CD4-positive, alpha-beta memory T cell (primary cell): Measurements from ENCODE around the gene ZNF592. TPM values are rescaled to one million over a fixed set of nuclear protein-coding genes. Genes with fewer than 3 reads are reported as not detected.
A peak's percentile ranks its signal among the peaks of the same experiment; 100 is the strongest.
"Not testable (repeated sequence)": the region's sequence is repeated elsewhere in the genome, so short reads cannot be mapped to it uniquely, and the experiment has no call there.

Experiments used
- CTCF ChIA-PET: fragments of 350-600 bp; sonication (Branson Sonifier 250); formaldehyde crosslinking; loops from one replicate; lab custom pipeline; 2021; ENCODE audit warnings: inconsistent platforms; ENCODE audit not compliant: partially characterized antibody; lab: Charles Lee
- POLR2A ChIA-PET: fragments of 350-600 bp; sonication (Branson Sonifier 250); formaldehyde crosslinking; loops from one replicate; lab custom pipeline; 2021; ENCODE audit not compliant: partially characterized antibody; lab: Charles Lee
- DNase-seq, 5 donors: peaks; one replicate each; pipeline versions ENCODE4 v3.0.0 to v3.0.0-alpha.2; 2020 to 2022; ENCODE audit warnings: mixed read lengths in 1 of 5
- H3K27ac ChIP-seq: one replicate; pipeline ENCODE4 v1.7.0; 2013; ENCODE audit warnings: low read depth, low read length
- H3K27me3 ChIP-seq: 2 replicates; pipeline ENCODE4 v1.7.0; 2013; ENCODE audit warnings: mild to moderate bottlenecking, low read length, moderate library complexity; ENCODE audit not compliant: insufficient read depth
- H3K36me3 ChIP-seq: 2 replicates; pipeline ENCODE4 v1.7.0; 2013; ENCODE audit warnings: mild to moderate bottlenecking, low read length, moderate library complexity; ENCODE audit not compliant: insufficient read depth
- H3K4me1 ChIP-seq: 2 replicates; pipeline ENCODE4 v1.7.0; 2013; ENCODE audit warnings: mild to moderate bottlenecking, low read length, moderate library complexity; ENCODE audit not compliant: insufficient read depth
- H3K4me3 ChIP-seq, 2 donors: one replicate each; pipeline ENCODE4 v1.7.0; 2013; ENCODE audit warnings: low read length in 2 of 2, mild to moderate bottlenecking in 1 of 2
- H3K9me3 ChIP-seq, 2 donors: one replicate each; pipeline ENCODE4 v1.7.0; 2013; ENCODE audit warnings: low read length in 2 of 2, control low read depth in 1 of 2; ENCODE audit not compliant: control insufficient read depth in 1 of 2
- H3K27ac Mint-ChIP-seq, 7 donors: one replicate each; pipeline ENCODE4 v1.8.0; 2020 to 2021; ENCODE audit warnings: mixed read lengths in 7 of 7, mild to moderate bottlenecking in 6 of 7, inconsistent platforms in 3 of 7, moderate library complexity in 3 of 7
- H3K27me3 Mint-ChIP-seq, 2 donors: one replicate each; pipeline ENCODE4 v1.8.0; 2020 to 2021; ENCODE audit warnings: mixed read lengths in 2 of 2
- H3K36me3 Mint-ChIP-seq, 2 donors: one replicate each; pipeline ENCODE4 v1.8.0; 2020 to 2021; ENCODE audit warnings: mixed read lengths in 2 of 2, inconsistent platforms in 1 of 2, mild to moderate bottlenecking in 1 of 2
- H3K4me1 Mint-ChIP-seq, 4 donors: one replicate each; pipeline ENCODE4 v1.8.0; 2020 to 2021; ENCODE audit warnings: mixed read lengths in 4 of 4, mild to moderate bottlenecking in 1 of 4
- H3K4me3 Mint-ChIP-seq, 8 donors: one replicate each; pipeline ENCODE4 v1.8.0; 2020 to 2021; ENCODE audit warnings: mixed read lengths in 8 of 8, mild to moderate bottlenecking in 7 of 8, moderate library complexity in 6 of 8, inconsistent platforms in 3 of 8
- H3K9me3 Mint-ChIP-seq, 8 donors: one replicate each; pipeline ENCODE4 v1.8.0; 2020 to 2021; ENCODE audit warnings: mixed read lengths in 8 of 8, mild to moderate bottlenecking in 5 of 8, inconsistent platforms in 3 of 8, moderate library complexity in 1 of 8
- intact Hi-C: fragments of 100-400 bp; cut with micrococcal nuclease; formaldehyde crosslinking; loops from one replicate; pipeline ENCODE4 v1.15.1; 2023
- polyA plus RNA-seq, 2 donors: library from polyadenylated mRNA; unstranded; fragments of 300-500 nt; fragmentation: Illumina TruSeq; gene quantifications; one replicate each; pipeline ENCODE4 v1.2.3, GENCODE V29; 2021
- total RNA-seq, 2 experiments: library from RNA; stranded (reverse); gene quantifications; one replicate each; pipeline ENCODE4 v1.2.3, GENCODE V29; 2021

ZNF592 gene
- total and polyA plus RNA-seq, 4 experiments from 2014 or later = 1.7 to 42.6 (median 27.1) TPM

DNA sequence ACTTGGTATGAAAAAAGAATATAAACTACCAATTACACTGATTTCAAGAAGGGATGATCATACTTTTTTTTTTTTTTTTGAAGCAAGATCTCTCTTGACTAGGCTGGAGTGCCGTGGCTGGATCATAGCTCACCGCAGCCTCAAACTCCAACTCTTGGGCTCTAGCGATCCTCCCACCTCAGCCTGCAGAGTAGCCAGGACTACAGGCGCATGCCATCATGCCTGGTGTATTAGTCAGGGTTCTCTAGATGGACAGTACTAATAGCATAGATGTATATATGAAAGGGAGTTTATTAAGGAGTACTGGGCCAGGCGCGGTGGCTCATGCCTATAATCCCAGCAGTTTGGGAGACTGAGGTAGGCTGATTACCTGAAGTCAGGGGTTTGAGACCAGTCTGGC is 21.0 kb upstream of the ZNF592 start:
- ChIA-PET POLR2A (interaction anchor here (5.2 to 15.2 kb wide), 3 partner anchors 6 to 19 kb away, joined by 123 to 598 read pairs (median 522); partner anchors contain the start of genes SEC11A and ZNF592), CTCF (interaction anchor here (0.6 to 5.6 kb wide), 4 partner anchors 8 to 108 kb away, joined by 3 to 42 read pairs (median 20); partner anchors contain the start of gene SEC11A)
- no peaks in the 10 kb centered on the region for H3K9me3 ChIP-seq
- H3K4me3 ChIP-seq = no peak overlapping the region
- Mint-ChIP-seq H3K9me3 (no peaks in the 10 kb centered on the region), H3K36me3 (no peaks in the 10 kb centered on the region), H3K27me3 (no peaks in the 10 kb centered on the region), H3K27ac (peak overlapping the region in 4 of 7 donors; percentile 32 to 72 (median 61)), H3K4me3 (peak overlapping the region in 1 of 8 donors; percentile 30), H3K4me1 (peaks cover 20 to 52% (median 35%) of the 10 kb centered on the region in 4 donors)
- no peaks in the 10 kb centered on the region for H3K27me3 ChIP-seq
- no peaks in the 10 kb centered on the region for H3K36me3 ChIP-seq
- no peak for DNase-seq
- H3K4me1 ChIP-seq = peaks cover 50% of the 10 kb centered on the region
- intact Hi-C loops = no loop called here
- H3K27ac ChIP-seq = no peak overlapping the region

DNA sequence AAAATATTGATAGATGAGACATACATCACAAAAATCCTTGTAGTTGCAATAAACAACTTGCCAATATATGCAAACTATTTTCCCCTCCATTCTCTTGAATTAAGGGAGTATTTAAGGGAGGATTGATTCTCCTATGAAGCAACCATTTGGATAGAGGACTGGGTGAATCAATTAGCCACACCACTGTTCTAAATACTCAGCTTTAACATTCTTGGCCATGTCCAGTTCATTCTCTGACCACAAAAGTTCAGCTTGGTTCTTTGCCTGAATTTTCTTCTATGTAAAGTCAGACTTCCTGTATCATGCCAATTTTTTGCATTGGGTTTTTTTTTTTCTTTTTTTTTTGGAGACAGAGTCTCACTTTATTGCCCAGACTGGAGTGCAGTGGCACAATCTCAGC is 16.6 kb upstream of the ZNF592 start:
- Mint-ChIP-seq H3K9me3 (no peaks in the 10 kb centered on the region), H3K36me3 (no peaks in the 10 kb centered on the region), H3K27ac (no peak overlapping the region), H3K27me3 (no peaks in the 10 kb centered on the region), H3K4me3 (no peak overlapping the region), H3K4me1 (peaks cover 31 to 58% (median 42%) of the 10 kb centered on the region in 4 donors)
- Histone ChIP-seq H3K9me3 (no peaks in the 10 kb centered on the region), H3K4me3 (no peak overlapping the region), H3K36me3 (no peaks in the 10 kb centered on the region), H3K4me1 (peaks cover 49% of the 10 kb centered on the region), H3K27ac (no peak overlapping the region), H3K27me3 (no peaks in the 10 kb centered on the region)
- ChIA-PET CTCF (interaction anchor here (1.1 to 5.3 kb wide), 3 partner anchors 8 to 73 kb away, joined by 3 to 57 read pairs (median 6); partner anchors contain the start of genes NMB and SEC11A), POLR2A (interaction anchor here (0.6 to 9.1 kb wide), 4 partner anchors 11 to 914 kb away, joined by 3 to 598 read pairs (median 117); partner anchors contain the start of genes NMB, SEC11A and ZNF592)
- intact Hi-C loops = no loop called here
- no peak for DNase-seq

DNA sequence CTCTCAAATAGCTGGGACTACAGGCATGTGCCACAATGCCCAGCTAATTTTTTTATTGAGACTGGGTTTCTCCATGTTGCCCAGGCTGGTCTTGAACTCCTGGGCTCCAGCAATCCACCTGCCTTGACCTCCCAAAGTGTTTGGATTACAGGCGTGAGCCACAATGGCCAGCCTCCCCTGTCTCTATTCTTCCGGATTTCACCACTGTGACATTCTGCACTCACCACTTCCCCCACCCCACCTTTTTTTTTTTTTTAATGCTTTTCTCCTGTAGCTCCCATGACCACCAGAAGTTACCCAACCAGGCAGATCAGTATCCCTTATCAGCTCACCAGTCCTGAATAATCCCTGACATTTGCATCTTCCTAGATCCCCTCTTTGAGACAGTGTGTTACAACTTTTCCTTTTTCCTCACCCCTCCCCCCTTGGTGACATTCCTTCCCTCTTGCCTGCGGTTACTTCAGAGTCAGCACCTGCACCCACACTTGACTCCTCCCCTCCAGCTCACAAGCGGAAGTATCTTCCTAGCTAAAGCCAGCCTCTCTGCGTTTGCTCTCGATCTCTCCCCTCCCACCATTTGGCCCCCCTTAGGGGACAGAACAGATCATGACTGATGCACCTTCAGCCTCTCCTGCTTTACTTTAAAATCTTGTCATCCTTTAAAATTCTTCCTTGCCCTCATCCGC is 13.5 kb upstream of the ZNF592 start:
- peaks cover 0 to 2% (median 0%) of the 10 kb centered on the region in 8 donors for H3K9me3 Mint-ChIP-seq
- H3K4me1 Mint-ChIP-seq = peaks cover 29 to 50% (median 38%) of the 10 kb centered on the region in 4 donors
- Histone ChIP-seq H3K9me3 (no peaks in the 10 kb centered on the region), H3K27me3 (no peaks in the 10 kb centered on the region), H3K27ac (peak overlapping the region; percentile 41), H3K4me3 (peak overlapping the region; percentile 25 to 46), H3K4me1 (peaks cover 53% of the 10 kb centered on the region), H3K36me3 (no peaks in the 10 kb centered on the region)
- H3K27me3 Mint-ChIP-seq = no peaks in the 10 kb centered on the region
- ChIA-PET POLR2A (interaction anchor here (0.8 to 9.1 kb wide), 15 partner anchors 12 to 246 kb away, joined by 3 to 598 read pairs (median 8); partner anchors contain the start of genes NMB, SEC11A, WDR73 and ZNF592), CTCF (interaction anchor here (0.7 to 5.3 kb wide), 14 partner anchors 10 to 163 kb away, joined by 3 to 57 read pairs (median 6); partner anchors contain the start of genes SEC11A, WDR73 and ZNF592)
- peak overlapping the region; percentile 84 to 95 (median 93) for H3K27ac Mint-ChIP-seq
- intact Hi-C loops = loop anchor here (1.0 kb wide), 4 partner anchors 10 to 19 kb away; partner anchors contain the start of genes SEC11A and ZNF592
- DNase-seq = peak; percentile 72 to 88 (median 77)
- peak overlapping the region; percentile 77 to 90 (median 81) for H3K4me3 Mint-ChIP-seq
- no peaks in the 10 kb centered on the region for H3K36me3 Mint-ChIP-seq

DNA sequence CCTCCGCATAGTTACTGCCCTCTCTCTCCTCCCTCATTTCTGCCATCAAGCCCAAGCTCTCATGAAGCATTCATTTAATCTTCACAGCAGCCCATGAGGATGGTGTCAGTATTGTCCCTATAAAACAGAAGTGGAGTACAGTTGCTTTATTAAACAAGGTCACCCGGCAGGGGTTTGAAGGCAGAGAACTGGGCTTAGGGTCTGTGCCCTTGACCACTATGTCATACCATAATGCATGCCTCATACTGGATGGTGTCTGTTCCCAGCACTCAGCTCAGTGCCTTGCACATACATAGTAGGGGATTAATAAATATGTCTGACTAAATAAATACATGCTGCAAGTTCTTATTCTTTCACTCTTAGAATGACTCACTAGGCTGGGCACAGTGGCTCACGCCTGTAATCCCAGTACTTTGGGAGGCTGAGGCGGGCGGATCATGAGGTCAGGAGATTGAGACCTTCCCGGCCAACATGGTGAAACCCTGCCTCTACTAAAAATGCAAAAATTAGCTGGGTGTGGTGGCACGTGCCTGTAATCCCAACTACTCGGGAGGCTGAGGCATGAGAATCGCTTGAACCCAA is 12.8 kb upstream of the ZNF592 start:
- ChIA-PET CTCF (interaction anchor here (0.8 to 5.3 kb wide), 14 partner anchors 10 to 192 kb away, joined by 3 to 57 read pairs (median 6); partner anchors contain the start of genes SEC11A, WDR73 and ZNF592), POLR2A (interaction anchor here (1.0 to 9.1 kb wide), 14 partner anchors 11 to 245 kb away, joined by 3 to 598 read pairs (median 8); partner anchors contain the start of genes NMB, SEC11A, WDR73 and ZNF592)
- Histone ChIP-seq H3K4me1 (peaks cover 53% of the 10 kb centered on the region), H3K4me3 (peak overlapping the region; percentile 25 to 46), H3K27ac (peak overlapping the region; percentile 41)
- H3K27me3 ChIP-seq, H3K9me3 ChIP-seq, H3K36me3 ChIP-seq, H3K36me3 Mint-ChIP-seq, H3K9me3 Mint-ChIP-seq, H3K27me3 Mint-ChIP-seq: not testable (repeated sequence)
- Mint-ChIP-seq H3K4me3 (peak overlapping the region; percentile 77 to 90 (median 81)), H3K4me1 (peaks cover 29 to 50% (median 38%) of the 10 kb centered on the region in 4 donors), H3K27ac (peak overlapping the region; percentile 84 to 95 (median 93))
- DNase-seq = peak in 2 of 5 donors; percentile 15 to 45
- intact Hi-C loops = loop anchor here (1.0 kb wide), 4 partner anchors 10 to 19 kb away; partner anchors contain the start of genes SEC11A and ZNF592

DNA sequence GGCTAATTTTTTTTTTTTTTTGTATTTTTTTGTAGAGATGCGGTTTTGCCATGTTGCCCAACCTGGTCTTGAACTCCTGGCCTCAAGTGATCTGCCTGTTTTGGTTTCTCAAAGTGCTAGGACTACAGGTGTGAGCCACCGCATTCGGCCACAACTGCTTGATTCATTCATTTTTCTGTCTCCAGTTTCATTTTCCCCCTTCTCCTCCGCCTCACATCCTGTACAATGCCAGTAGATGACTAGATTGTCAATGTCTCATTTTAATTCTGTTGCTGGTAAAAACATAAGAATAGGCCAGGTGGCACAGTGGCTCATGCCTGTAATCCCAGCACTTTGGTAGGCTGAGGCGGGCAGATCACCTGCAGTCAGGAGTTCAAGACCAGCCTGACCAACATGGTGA is 12.0 kb upstream of the ZNF592 start:
- CTCF ChIA-PET = interaction anchor here (0.6 to 5.3 kb wide), 9 partner anchors 10 to 191 kb away, joined by 3 to 57 read pairs (median 12); partner anchors contain the start of genes SEC11A and WDR73

DNA sequence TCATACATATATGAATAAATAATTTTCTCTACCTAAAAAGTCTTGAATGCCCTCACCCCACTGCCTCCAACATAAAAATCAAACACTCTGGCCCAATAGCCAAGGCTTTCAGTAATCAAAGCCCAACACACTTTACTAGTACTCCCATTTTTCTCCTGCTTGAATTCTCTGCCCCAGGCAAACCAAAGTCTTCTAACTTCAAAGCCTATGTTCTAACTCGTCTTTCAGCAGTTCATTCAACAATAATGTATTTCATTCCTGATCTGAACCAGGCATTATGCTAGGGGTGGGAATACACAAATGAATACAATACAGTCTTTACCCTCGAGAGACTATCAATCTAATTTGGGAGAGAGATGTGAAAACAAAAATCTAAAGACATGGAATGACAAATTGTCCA is 11.4 kb upstream of the ZNF592 start:
- Histone ChIP-seq H3K36me3 (no peaks in the 10 kb centered on the region), H3K4me1 (peaks cover 48% of the 10 kb centered on the region), H3K27me3 (no peaks in the 10 kb centered on the region), H3K4me3 (no peak overlapping the region), H3K27ac (no peak overlapping the region), H3K9me3 (no peaks in the 10 kb centered on the region)
- no peaks in the 10 kb centered on the region for H3K36me3 Mint-ChIP-seq
- POLR2A ChIA-PET = interaction anchor here (1.0 to 9.1 kb wide), 5 partner anchors 9 to 83 kb away, joined by 3 to 598 read pairs (median 31); partner anchors contain the start of genes SEC11A, WDR73 and ZNF592
- DNase-seq = no peak
- H3K9me3 Mint-ChIP-seq = peaks cover 0 to 2% (median 0%) of the 10 kb centered on the region in 8 donors
- H3K4me1 Mint-ChIP-seq = peaks cover 31 to 59% (median 40%) of the 10 kb centered on the region in 4 donors
- H3K4me3 Mint-ChIP-seq = peak overlapping the region in 5 of 8 donors; percentile 18 to 60 (median 43)
- CTCF ChIA-PET = interaction anchor here (1.1 to 3.5 kb wide), 3 partner anchors 10 to 39 kb away, joined by 4 to 31 read pairs (median 7); partner anchors contain the start of gene SEC11A
- no peaks in the 10 kb centered on the region for H3K27me3 Mint-ChIP-seq
- intact Hi-C loops = no loop called here
- peak overlapping the region; percentile 18 to 93 (median 79) for H3K27ac Mint-ChIP-seq

More for the DNA sequence above, 12.0 kb upstream of the ZNF592 start:
- Mint-ChIP-seq H3K27ac (peak overlapping the region; percentile 84 to 94 (median 89)), H3K36me3 (no peaks in the 10 kb centered on the region), H3K4me1 (peaks cover 30 to 57% (median 40%) of the 10 kb centered on the region in 4 donors), H3K27me3 (no peaks in the 10 kb centered on the region), H3K9me3 (peaks cover 0 to 2% (median 0%) of the 10 kb centered on the region in 8 donors), H3K4me3 (peak overlapping the region; percentile 55 to 87 (median 73))
- H3K9me3 ChIP-seq = no peaks in the 10 kb centered on the region
- DNase-seq = peak; percentile 70 to 82 (median 75)
- no peaks in the 10 kb centered on the region for H3K36me3 ChIP-seq
- peak overlapping the region; percentile 2 for H3K27ac ChIP-seq
- POLR2A ChIA-PET = interaction anchor here (1.0 to 9.1 kb wide), 12 partner anchors 10 to 105 kb away, joined by 3 to 598 read pairs (median 14); partner anchors contain the start of genes NMB, SEC11A, WDR73 and ZNF592
- no peak overlapping the region for H3K4me3 ChIP-seq
- H3K4me1 ChIP-seq = peaks cover 53% of the 10 kb centered on the region
- no peaks in the 10 kb centered on the region for H3K27me3 ChIP-seq
- intact Hi-C loops = no loop called here
